ENCODE measurements around the gene LCN6.

LCN6 gene

GRCh38 chr9:136722093-136722968 is 26.0 kb downstream of the LCN6 start:
- Histone ChIP-seq H3K27me3 (replicated peaks; ENCODE audit: insufficient read depth, low read length) (peaks cover 14% of the 10 kb centered on the region), H3K27ac (ENCODE audit: low read length) (no peak overlapping the region), H3K4me1 (ENCODE audit: low read length) (peaks cover 12% of the 10 kb centered on the region), H3K4me3 (ENCODE audit: low read length) (no peak overlapping the region), H3F3A (ENCODE audit: insufficient read depth, low read length) (peaks cover 36% of the 10 kb centered on the region), H3K9me2 (replicated peaks; ENCODE audit: insufficient read depth, low read length) (no peaks in the 10 kb centered on the region), H3K9ac (ENCODE audit: low read length) (no peak overlapping the region), H3K79me2 (ENCODE audit: low read length) (peaks cover 21% of the 10 kb centered on the region), H3K4me2 (ENCODE audit: low read depth, low read length) (no peak overlapping the region), H4K20me1 (ENCODE audit: insufficient read depth, low read length) (peaks cover 43% of the 10 kb centered on the region), H2AFZ (ENCODE audit: low read length) (no peak overlapping the region), H3K9me3 (replicated peaks; ENCODE audit: insufficient read depth, low read length) (no peaks in the 10 kb centered on the region), H3K36me3 (replicated peaks; ENCODE audit: insufficient read depth, low read length) (peaks cover 12% of the 10 kb centered on the region)
- no peak for DNase-seq
- TF ChIP-seq CTCF (IDR thresholded peaks at IDR 0.05; ENCODE audit: low read length) (no peak), EZH2phosphoT487 (IDR thresholded peaks at IDR 0.05; ENCODE audit: low read length) (no peak), EZH2 (optimal IDR thresholded peaks at IDR 0.05; ENCODE audit: low read depth, low read length) (no peak)

DNA sequence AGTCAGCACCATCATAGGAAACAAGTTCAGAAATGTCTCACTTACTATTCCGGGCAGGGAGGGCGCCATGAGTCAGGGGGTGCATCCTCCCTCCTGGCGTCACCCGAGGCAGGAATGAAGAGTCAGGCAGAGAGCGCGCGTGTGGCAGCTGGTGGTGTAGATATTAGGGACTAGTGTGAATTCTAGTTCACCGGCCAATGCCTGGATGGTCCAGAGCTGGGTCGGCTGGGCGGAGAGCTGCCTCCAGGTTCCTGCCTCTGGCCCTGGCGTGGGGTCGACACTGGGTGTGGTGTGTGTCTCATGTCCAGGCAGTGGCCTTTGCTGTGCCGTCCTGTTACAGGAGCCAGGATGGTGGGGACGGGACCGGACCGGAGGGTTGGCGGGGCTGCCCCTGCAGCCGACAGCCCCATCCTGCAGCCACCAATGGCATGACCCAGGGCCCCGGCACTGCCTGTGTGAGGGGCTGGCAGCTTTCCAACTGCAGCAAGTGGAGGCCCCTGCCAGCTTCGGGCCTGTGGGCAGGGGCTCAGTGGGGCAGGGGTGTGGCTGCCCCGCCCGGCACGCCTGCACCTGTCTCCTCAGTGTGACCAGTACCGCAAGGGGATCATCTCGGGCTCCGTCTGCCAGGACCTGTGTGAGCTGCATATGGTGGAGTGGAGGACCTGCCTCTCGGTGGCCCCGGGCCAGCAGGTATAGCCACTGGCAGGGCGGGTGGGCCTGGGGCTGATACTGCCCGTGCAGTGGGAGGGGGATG is 26.8 kb downstream of the LCN6 start:
- peaks cover 31% of the 10 kb centered on the region for H3F3A ChIP-seq (ENCODE audit: insufficient read depth, low read length)
- H4K20me1 ChIP-seq (ENCODE audit: insufficient read depth, low read length) = peaks cover 39% of the 10 kb centered on the region
- H3K4me2 ChIP-seq (ENCODE audit: low read depth, low read length) = no peak overlapping the region
- no peak overlapping the region for H3K27ac ChIP-seq (ENCODE audit: low read length)
- peaks cover 20% of the 10 kb centered on the region for H3K27me3 ChIP-seq (replicated peaks; ENCODE audit: insufficient read depth, low read length)
- no peaks in the 10 kb centered on the region for H3K9me2 ChIP-seq (replicated peaks; ENCODE audit: insufficient read depth, low read length)
- no peak overlapping the region for H3K9ac ChIP-seq (ENCODE audit: low read length)
- no peak overlapping the region for H3K4me3 ChIP-seq (ENCODE audit: low read length)
- TF ChIP-seq EZH2phosphoT487 (IDR thresholded peaks at IDR 0.05; ENCODE audit: low read length) = no peak
- TF ChIP-seq EZH2 (optimal IDR thresholded peaks at IDR 0.05; ENCODE audit: low read depth, low read length) = no peak
- H2AFZ ChIP-seq (ENCODE audit: low read length) = no peak overlapping the region
- peaks cover 8% of the 10 kb centered on the region for H3K36me3 ChIP-seq (replicated peaks; ENCODE audit: insufficient read depth, low read length)
- H3K79me2 ChIP-seq (ENCODE audit: low read length) = peaks cover 13% of the 10 kb centered on the region
- H3K4me1 ChIP-seq (ENCODE audit: low read length) = peaks cover 8% of the 10 kb centered on the region
- no peaks in the 10 kb centered on the region for H3K9me3 ChIP-seq (replicated peaks; ENCODE audit: insufficient read depth, low read length)
- DNase-seq = no peak

- H3K4me1 ChIP-seq (ENCODE audit: low read length) = peaks cover 3% of the 10 kb centered on the region; the same call in 1 of the 2 replicates
- TF ChIP-seq CTCF (IDR thresholded peaks at IDR 0.05; ENCODE audit: low read length) (no peak), EZH2phosphoT487 (IDR thresholded peaks at IDR 0.05; ENCODE audit: low read length) (no peak), EZH2 (optimal IDR thresholded peaks at IDR 0.05; ENCODE audit: low read depth, low read length) (no peak)
- no peak overlapping the region for H3K27ac ChIP-seq (ENCODE audit: low read length)
- peaks cover 26% of the 10 kb centered on the region for H3K27me3 ChIP-seq (replicated peaks; ENCODE audit: insufficient read depth, low read length)
- H3K4me3 ChIP-seq (ENCODE audit: low read length) = no peak overlapping the region
- no peaks in the 10 kb centered on the region for H3K9me3 ChIP-seq (replicated peaks; ENCODE audit: insufficient read depth, low read length)
- H3K4me2 ChIP-seq (ENCODE audit: low read depth, low read length) = no peak overlapping the region
- no peak overlapping the region for H2AFZ ChIP-seq (ENCODE audit: low read length)
- H3K36me3 ChIP-seq (replicated peaks; ENCODE audit: insufficient read depth, low read length) = peaks cover 2% of the 10 kb centered on the region
- H3K9ac ChIP-seq (ENCODE audit: low read length) = no peak overlapping the region
- DNase-seq = no peak
- no peaks in the 10 kb centered on the region for H3K9me2 ChIP-seq (replicated peaks; ENCODE audit: insufficient read depth, low read length)
- H4K20me1 ChIP-seq (ENCODE audit: insufficient read depth, low read length) = peaks cover 33% of the 10 kb centered on the region
- peaks cover 26% of the 10 kb centered on the region for H3F3A ChIP-seq (ENCODE audit: insufficient read depth, low read length)
- H3K79me2 ChIP-seq (ENCODE audit: low read length) = peaks cover 7% of the 10 kb centered on the region
Observed at GRCh38 chr9:136720898-136721338, 27.4 kb downstream of the LCN6 start.
